A549 (cell line): ENCODE measurements around the gene MRPS14. TPM values are rescaled to one million over a fixed set of nuclear protein-coding genes. Genes with fewer than 3 reads are reported as not detected.

Source experiments
- ATAC-seq, 2 experiments: fragments of 200-7000 bp in 1 of 2; fragments of >200 bp in 1 of 2; cut with Nextera tagmentation in 1 of 2; cut with Tn5 transposase in 1 of 2; 3 replicates each; pipeline versions ENCODE4 v1.8.0 to v1.9.1; 2018 to 2020; ENCODE audit warnings: mild to moderate bottlenecking in 1 of 2, moderate library complexity in 1 of 2
- CTCF ChIA-PET: fragments of 300-600 bp; sonication (Branson Sonifier 250); formaldehyde crosslinking; extraction: SDS; loops from one replicate; lab custom pipeline; 2021; ENCODE audit warnings: antibody characterized with exemption, inconsistent platforms; lab: Yijun Ruan, JAX
- POLR2A ChIA-PET: fragments of 350-600 bp; formaldehyde crosslinking; extraction: SDS; loops from one replicate; lab custom pipeline; 2021; ENCODE audit warnings: antibody characterized with exemption, inconsistent platforms; lab: Yijun Ruan, JAX
- DNase-seq, 2 experiments: peaks; one replicate each; pipeline versions ENCODE4 v3.0.0 to v3.0.0-alpha.2; 2011 to 2016; ENCODE audit warnings: low read depth in 1 of 2, low spot score in 1 of 2
- FAIRE-seq: peaks from 2 replicates; lab custom pipeline; 2011; peaks lifted over from hg19 to GRCh38; lab: Jason Lieb, UNC
- H3K27ac ChIP-seq, 2 experiments: fragments of >200 bp; sonication (Bioruptor Twin); formaldehyde crosslinking; 3 replicates each; pipeline ENCODE4 v1.5.1; 2016 to 2017
- H3K4me1 ChIP-seq: fragments of >200 bp; sonication (Bioruptor Twin); formaldehyde crosslinking; 3 replicates; pipeline ENCODE4 v1.6.1; 2016
- H3K4me2 ChIP-seq: fragments of >200 bp; sonication (Bioruptor Twin); formaldehyde crosslinking; 3 replicates; pipeline ENCODE4 v1.6.1; 2016
- H3K4me3 ChIP-seq: fragments of >200 bp; sonication (Bioruptor Twin); formaldehyde crosslinking; 3 replicates; pipeline ENCODE4 v1.5.1; 2016
- H3K9me3 ChIP-seq: fragments of >200 bp; sonication (Bioruptor Twin); formaldehyde crosslinking; 3 replicates; pipeline ENCODE4 v1.6.1; 2016
- BHLHE40 ChIP-seq: IDR thresholded peaks from 2 replicates; pipeline ENCODE4 v1.6.1; 2012; ENCODE audit warnings: low read depth, low read length, inconsistent platforms
- CHD2 ChIP-seq: fragments of 150-350 bp; IDR thresholded peaks from 2 replicates; pipeline ENCODE4 v1.6.1; 2014; ENCODE audit warnings: low read length; ENCODE audit not compliant: partially characterized antibody
- CHD4 ChIP-seq: fragments of 200-600 bp; sonication (generic); IDR thresholded peaks from 2 replicates; pipeline ENCODE4 v1.6.1; 2016; ENCODE audit warnings: antibody characterized with exemption, mild to moderate bottlenecking, borderline replicate concordance
- EHF ChIP-seq: fragments of 250-450 bp; sonication (Bioruptor Pico); IDR thresholded peaks from 2 replicates; pipeline ENCODE4 v1.5.0; 2020; ENCODE audit warnings: mild to moderate bottlenecking
- FOSL2 ChIP-seq, 2 experiments: fragments of 450-650 bp in 1 of 2; fragments of >200 bp in 1 of 2; sonication (Bioruptor Twin) in 1 of 2; formaldehyde crosslinking; IDR thresholded peaks; 2 replicates each; pipeline versions ENCODE4 v1.5.0 to v1.6.1; 2016 to 2020; ENCODE audit warnings: mild to moderate bottlenecking in 1 of 2, moderate library complexity in 1 of 2
- GATA3 ChIP-seq: IDR thresholded peaks from 2 replicates; pipeline ENCODE4 v1.6.1; 2012; ENCODE audit warnings: borderline replicate concordance
- HDAC2 ChIP-seq: fragments of 200-600 bp; sonication (generic); IDR thresholded peaks from 2 replicates; pipeline ENCODE4 v1.6.1; 2016
- HEYL ChIP-seq: fragments of 250-450 bp; sonication (Bioruptor Pico); IDR thresholded peaks from 2 replicates; pipeline ENCODE4 v1.8.0; 2021; ENCODE audit warnings: mild to moderate bottlenecking, moderate library complexity
- JUN ChIP-seq, 2 experiments: fragments of >200 bp; sonication (Bioruptor Twin); formaldehyde crosslinking; IDR thresholded peaks; 2 replicates in 1 of 2; 3 replicates in 1 of 2; pipeline ENCODE4 v1.6.1; 2016 to 2017
- JUNB ChIP-seq: fragments of >200 bp; sonication (Bioruptor Twin); formaldehyde crosslinking; IDR thresholded peaks from 2 replicates; pipeline ENCODE4 v1.6.1; 2016
- MAFK ChIP-seq: fragments of 450-650 bp; IDR thresholded peaks from 2 replicates; pipeline ENCODE4 v1.6.1; 2014; ENCODE audit not compliant: partially characterized antibody
- MYC ChIP-seq: IDR thresholded peaks from 2 replicates; pipeline ENCODE4 v1.6.1; 2012; ENCODE audit warnings: mild to moderate bottlenecking, inconsistent platforms, low read length, improper control_type of control experiment, borderline replicate concordance
- NFE2L2 ChIP-seq: fragments of 150-350 bp; conservative IDR thresholded peaks from 2 replicates; pipeline ENCODE4 v1.6.1; 2014; ENCODE audit warnings: low read length
- NR3C1 ChIP-seq: fragments of >200 bp; sonication (Bioruptor Twin); formaldehyde crosslinking; IDR thresholded peaks from 3 replicates; pipeline ENCODE4 v1.6.1; 2017
- POLR2A ChIP-seq: IDR thresholded peaks from 2 replicates; pipeline ENCODE4 v1.6.1; 2012; ENCODE audit warnings: mild to moderate bottlenecking, low read length
- POLR2AphosphoS2 ChIP-seq: conservative IDR thresholded peaks from 2 replicates; pipeline ENCODE4 v1.6.1; 2012; ENCODE audit warnings: low read length, improper control_type of control experiment, inconsistent platforms
- RAD21 ChIP-seq, 2 experiments: fragments of >200 bp in 1 of 2; sonication (Bioruptor Twin) in 1 of 2; formaldehyde crosslinking in 1 of 2; IDR thresholded peaks in 1 of 2; conservative IDR thresholded peaks in 1 of 2; 2 replicates in 1 of 2; 3 replicates in 1 of 2; pipeline ENCODE4 v1.6.1; 2012 to 2018; ENCODE audit warnings: inconsistent platforms in 1 of 2
- RARB ChIP-seq: fragments of 250-450 bp; sonication (Bioruptor Pico); IDR thresholded peaks from 2 replicates; pipeline ENCODE4 v1.8.0; 2021; ENCODE audit warnings: mild to moderate bottlenecking, moderate library complexity
- TP53 ChIP-seq: fragments of 250-450 bp; sonication (Bioruptor Pico); IDR thresholded peaks from 2 replicates; pipeline ENCODE4 v1.5.0; 2021; ENCODE audit warnings: mild to moderate bottlenecking, moderate library complexity
- ZC3H11A ChIP-seq: fragments of 450-650 bp; IDR thresholded peaks from 2 replicates; pipeline ENCODE4 v1.6.1; 2014; ENCODE audit warnings: antibody characterized with exemption, mild to moderate bottlenecking
- ZFP36 ChIP-seq: fragments of 450-650 bp; IDR thresholded peaks from 2 replicates; pipeline ENCODE4 v1.6.1; 2014; ENCODE audit warnings: borderline replicate concordance; ENCODE audit not compliant: partially characterized antibody
- ZNF302 ChIP-seq: fragments of 250-450 bp; sonication (Bioruptor Pico); IDR thresholded peaks from 2 replicates; pipeline ENCODE4 v1.9.0; 2021; ENCODE audit warnings: inconsistent platforms, mild to moderate bottlenecking, moderate library complexity
- whole genome bisulfite sequencing: methylation state at CpG from one replicate; pipeline ENCODE4 v1.1.6; 2017; ENCODE audit errors: missing lambda C conversion rate; 5-methylcytosine and 5-hydroxymethylcytosine counted together
- polyA plus RNA-seq, 4 experiments: library from polyadenylated mRNA; depleted of rRNA in 3 of 4; stranded (reverse); fragments of >200 nt; fragmentation: RNase III in 1 of 4; extraction: RNeasy Plus Mini Kit Qiagen cat#74134 plus additional on column Dnase treatment in 1 of 4; gene quantifications; 2 replicates in 3 of 4; 3 replicates in 1 of 4; pipeline ENCODE4 v1.2.3, GENCODE V29; 2011 to 2017
- TF ChIP-seq, protein P1 (sequence below): fragments of 150-350 bp; IDR thresholded peaks from 2 replicates; pipeline ENCODE4 v1.6.1; 2014; ENCODE audit warnings: low read depth, mild to moderate bottlenecking, low read length
- TF ChIP-seq, protein P2 (sequence below): fragments of 250-450 bp; sonication (Bioruptor Pico); IDR thresholded peaks from 2 replicates; pipeline ENCODE4 v1.5.0; 2020; ENCODE audit warnings: low read depth, mild to moderate bottlenecking, moderate library complexity
- TF ChIP-seq, protein P3 (sequence below): fragments of >200 bp; sonication (Bioruptor Twin); formaldehyde crosslinking; IDR thresholded peaks from 3 replicates; pipeline ENCODE4 v1.6.1; 2016
- TF ChIP-seq, protein P4 (sequence below): fragments of 200-600 bp; sonication (generic); IDR thresholded peaks from 2 replicates; pipeline ENCODE4 v1.6.1; 2016; ENCODE audit warnings: antibody characterized with exemption, mild to moderate bottlenecking, moderate library complexity

MRPS14 gene
- polyA plus RNA-seq, 2 of the 4 experiments (the other 2 are of a cell fraction), result 19.5 to 40.9 TPM

DNA sequence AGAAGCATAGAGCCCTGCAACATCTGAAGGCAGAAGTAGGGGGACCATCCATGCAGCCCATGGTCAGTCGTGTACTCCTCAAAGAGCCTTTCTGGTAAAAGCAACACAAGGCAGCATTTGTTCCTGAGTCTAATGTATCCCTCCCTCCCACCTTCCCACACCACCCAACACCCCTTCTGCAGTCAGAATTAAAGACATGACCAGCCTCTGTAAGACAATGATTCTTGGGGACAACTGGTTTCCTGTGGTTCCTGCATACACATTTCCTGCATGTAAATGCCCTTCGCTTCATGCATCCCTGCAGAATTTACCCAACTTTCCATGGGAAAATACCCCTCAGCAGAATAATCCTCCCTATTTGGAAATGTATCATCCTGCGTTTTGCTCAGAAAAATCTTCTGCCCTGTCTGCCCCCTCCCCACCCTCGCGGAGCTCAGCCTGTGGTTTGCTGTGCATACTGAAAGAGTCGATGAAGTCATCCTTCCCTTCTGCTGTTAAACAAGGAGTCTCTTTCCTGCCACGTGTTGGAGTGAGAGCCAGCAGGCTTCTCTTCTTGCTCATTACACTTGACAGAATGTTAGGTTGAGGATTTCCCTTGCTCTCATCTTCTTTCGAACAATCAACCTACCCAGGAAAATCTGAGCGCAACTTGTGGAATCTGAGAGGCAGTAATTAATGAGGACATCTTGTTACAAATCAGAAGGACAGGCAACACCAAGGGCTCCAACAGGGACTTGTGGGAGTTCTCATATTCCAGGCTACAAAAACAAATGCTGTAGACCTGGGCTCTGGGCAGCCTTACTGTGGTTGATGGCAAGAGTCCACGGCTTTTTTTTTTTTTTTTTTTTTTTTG lies 49.1 kb upstream of the MRPS14 start:
- Histone ChIP-seq H3K4me1 (no peaks in the 10 kb centered on the region), H3K27ac (no peak overlapping the region), H3K9me3 (no peaks in the 10 kb centered on the region), H3K4me3 (no peak overlapping the region), H3K4me2 (no peak overlapping the region)
- ChIA-PET CTCF (no interaction called here), POLR2A (no interaction called here)
- DNase-seq, result no peak
- TF ChIP-seq HDAC2 (no peak), CHD2 (no peak), NR3C1 (no peak), ZNF302 (CRISPR knock-in tag) (no peak), EHF (no peak), ZFP36 (no peak), CHD4 (no peak), BHLHE40 (no peak), FOSL2 (IDR thresholded peaks at IDR 0.05) (no peak), FOSL2 (CRISPR knock-in tag; IDR thresholded peaks at IDR 0.05) (no peak), MYC (no peak), RARB (no peak), ZC3H11A (no peak), GATA3 (no peak), POLR2A (no peak)
- TF ChIP-seq, protein P1, sequence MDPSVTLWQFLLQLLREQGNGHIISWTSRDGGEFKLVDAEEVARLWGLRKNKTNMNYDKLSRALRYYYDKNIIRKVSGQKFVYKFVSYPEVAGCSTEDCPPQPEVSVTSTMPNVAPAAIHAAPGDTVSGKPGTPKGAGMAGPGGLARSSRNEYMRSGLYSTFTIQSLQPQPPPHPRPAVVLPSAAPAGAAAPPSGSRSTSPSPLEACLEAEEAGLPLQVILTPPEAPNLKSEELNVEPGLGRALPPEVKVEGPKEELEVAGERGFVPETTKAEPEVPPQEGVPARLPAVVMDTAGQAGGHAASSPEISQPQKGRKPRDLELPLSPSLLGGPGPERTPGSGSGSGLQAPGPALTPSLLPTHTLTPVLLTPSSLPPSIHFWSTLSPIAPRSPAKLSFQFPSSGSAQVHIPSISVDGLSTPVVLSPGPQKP, result no peak
- TF ChIP-seq, protein P2, sequence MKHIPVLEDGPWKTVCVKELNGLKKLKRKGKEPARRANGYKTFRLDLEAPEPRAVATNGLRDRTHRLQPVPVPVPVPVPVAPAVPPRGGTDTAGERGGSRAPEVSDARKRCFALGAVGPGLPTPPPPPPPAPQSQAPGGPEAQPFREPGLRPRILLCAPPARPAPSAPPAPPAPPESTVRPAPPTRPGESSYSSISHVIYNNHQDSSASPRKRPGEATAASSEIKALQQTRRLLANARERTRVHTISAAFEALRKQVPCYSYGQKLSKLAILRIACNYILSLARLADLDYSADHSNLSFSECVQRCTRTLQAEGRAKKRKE (CRISPR knock-in tag), result no peak
- TF ChIP-seq, protein P3, sequence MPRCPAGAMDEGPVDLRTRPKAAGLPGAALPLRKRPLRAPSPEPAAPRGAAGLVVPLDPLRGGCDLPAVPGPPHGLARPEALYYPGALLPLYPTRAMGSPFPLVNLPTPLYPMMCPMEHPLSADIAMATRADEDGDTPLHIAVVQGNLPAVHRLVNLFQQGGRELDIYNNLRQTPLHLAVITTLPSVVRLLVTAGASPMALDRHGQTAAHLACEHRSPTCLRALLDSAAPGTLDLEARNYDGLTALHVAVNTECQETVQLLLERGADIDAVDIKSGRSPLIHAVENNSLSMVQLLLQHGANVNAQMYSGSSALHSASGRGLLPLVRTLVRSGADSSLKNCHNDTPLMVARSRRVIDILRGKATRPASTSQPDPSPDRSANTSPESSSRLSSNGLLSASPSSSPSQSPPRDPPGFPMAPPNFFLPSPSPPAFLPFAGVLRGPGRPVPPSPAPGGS, result no peak
- FAIRE-seq, result no peak
- no peak for ATAC-seq
- 16% methylated on average over 10 of the region's 10 CpGs for WGBS

DNA sequence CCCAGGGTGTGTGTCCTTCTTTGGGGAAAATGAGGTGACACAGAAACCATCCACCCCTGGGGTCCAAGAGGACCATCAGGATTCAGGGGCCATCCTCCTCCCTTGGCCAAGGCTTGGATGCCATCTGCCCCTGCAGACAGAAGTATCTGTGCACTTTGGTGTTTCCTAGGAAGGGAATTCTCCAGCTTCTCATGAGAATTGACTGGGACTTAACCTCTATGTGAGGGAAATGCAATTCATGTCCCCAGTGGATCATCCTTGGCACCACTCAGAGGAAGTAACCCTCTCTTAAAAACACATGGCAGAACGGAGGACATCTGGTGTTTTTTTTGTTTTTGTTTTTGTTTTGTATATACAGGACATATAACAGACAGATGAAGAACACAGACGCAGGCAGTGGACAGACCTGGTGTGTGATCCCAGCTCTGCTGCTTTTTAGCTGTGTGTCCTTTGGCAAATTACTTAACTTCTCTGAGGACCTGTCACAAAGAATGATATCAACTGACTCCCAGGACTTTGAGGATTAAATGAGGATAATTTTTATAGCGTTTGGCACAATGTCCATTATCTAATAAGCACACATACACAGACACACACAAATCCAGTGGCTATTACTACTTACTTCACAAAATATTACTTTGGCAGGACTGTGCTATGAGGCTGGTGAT lies 48.2 kb upstream of the MRPS14 start:
- FAIRE-seq, result no peak
- 12% methylated on average over 3 of the region's 3 CpGs for WGBS
- H3K9me3 ChIP-seq, result no peaks in the 10 kb centered on the region
- no peak overlapping the region for H3K27ac ChIP-seq
- no peak for TF ChIP-seq JUNB
- TF ChIP-seq TP53, result no peak
- TF ChIP-seq RAD21 (conservative IDR thresholded peaks at IDR 0.05 in 1 of 2, IDR thresholded peaks at IDR 0.05 in 1 of 2), result no peak
- no peak for TF ChIP-seq EHF
- TF ChIP-seq POLR2AphosphoS2, result no peak
- TF ChIP-seq MAFK, result no peak
- TF ChIP-seq NFE2L2, result no peak
- TF ChIP-seq JUN (IDR thresholded peaks at IDR 0.05), result no peak
- TF ChIP-seq, protein P4, sequence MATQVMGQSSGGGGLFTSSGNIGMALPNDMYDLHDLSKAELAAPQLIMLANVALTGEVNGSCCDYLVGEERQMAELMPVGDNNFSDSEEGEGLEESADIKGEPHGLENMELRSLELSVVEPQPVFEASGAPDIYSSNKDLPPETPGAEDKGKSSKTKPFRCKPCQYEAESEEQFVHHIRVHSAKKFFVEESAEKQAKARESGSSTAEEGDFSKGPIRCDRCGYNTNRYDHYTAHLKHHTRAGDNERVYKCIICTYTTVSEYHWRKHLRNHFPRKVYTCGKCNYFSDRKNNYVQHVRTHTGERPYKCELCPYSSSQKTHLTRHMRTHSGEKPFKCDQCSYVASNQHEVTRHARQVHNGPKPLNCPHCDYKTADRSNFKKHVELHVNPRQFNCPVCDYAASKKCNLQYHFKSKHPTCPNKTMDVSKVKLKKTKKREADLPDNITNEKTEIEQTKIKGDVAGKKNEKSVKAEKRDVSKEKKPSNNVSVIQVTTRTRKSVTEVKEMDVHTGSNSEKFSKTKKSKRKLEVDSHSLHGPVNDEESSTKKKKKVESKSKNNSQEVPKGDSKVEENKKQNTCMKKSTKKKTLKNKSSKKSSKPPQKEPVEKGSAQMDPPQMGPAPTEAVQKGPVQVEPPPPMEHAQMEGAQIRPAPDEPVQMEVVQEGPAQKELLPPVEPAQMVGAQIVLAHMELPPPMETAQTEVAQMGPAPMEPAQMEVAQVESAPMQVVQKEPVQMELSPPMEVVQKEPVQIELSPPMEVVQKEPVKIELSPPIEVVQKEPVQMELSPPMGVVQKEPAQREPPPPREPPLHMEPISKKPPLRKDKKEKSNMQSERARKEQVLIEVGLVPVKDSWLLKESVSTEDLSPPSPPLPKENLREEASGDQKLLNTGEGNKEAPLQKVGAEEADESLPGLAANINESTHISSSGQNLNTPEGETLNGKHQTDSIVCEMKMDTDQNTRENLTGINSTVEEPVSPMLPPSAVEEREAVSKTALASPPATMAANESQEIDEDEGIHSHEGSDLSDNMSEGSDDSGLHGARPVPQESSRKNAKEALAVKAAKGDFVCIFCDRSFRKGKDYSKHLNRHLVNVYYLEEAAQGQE, result no peak
- no peak for TF ChIP-seq GATA3
- no peak for TF ChIP-seq HEYL (CRISPR knock-in tag)
- no peak for DNase-seq
- ChIA-PET POLR2A (no interaction called here), CTCF (no interaction called here)
- no peak overlapping the region for H3K4me3 ChIP-seq
- ATAC-seq, result no peak
- H3K4me2 ChIP-seq, result no peak overlapping the region
- no peaks in the 10 kb centered on the region for H3K4me1 ChIP-seq
